Immature natural killer cell (primary cell): ENCODE data around the gene GGA1. TPM values are rescaled to one million over a fixed set of nuclear protein-coding genes. Genes with fewer than 3 reads are reported as not detected.
A peak's percentile ranks its signal among the peaks of the same experiment; 100 is the strongest.

Experiments used
- DNase-seq, 3 donors: peaks; one replicate each; pipeline ENCODE4 v3.0.0; 2022; ENCODE audit warnings: mixed read lengths in 1 of 3
- H3K27ac Mint-ChIP-seq, 6 donors: one replicate each; pipeline ENCODE4 v1.8.0; 2020; ENCODE audit warnings: mixed read lengths in 6 of 6, mild to moderate bottlenecking in 5 of 6, inconsistent platforms in 4 of 6, moderate library complexity in 3 of 6
- H3K27me3 Mint-ChIP-seq, 3 donors: one replicate each; pipeline ENCODE4 v1.8.0; 2020 to 2021; ENCODE audit warnings: low read depth in 3 of 3, mild to moderate bottlenecking in 3 of 3, mixed read lengths in 3 of 3, moderate library complexity in 3 of 3, inconsistent platforms in 1 of 3
- H3K36me3 Mint-ChIP-seq, 3 donors: one replicate each; pipeline ENCODE4 v1.8.0; 2020; ENCODE audit warnings: mixed read lengths in 3 of 3, inconsistent platforms in 2 of 3, mild to moderate bottlenecking in 2 of 3
- H3K4me1 Mint-ChIP-seq, 2 donors: one replicate each; pipeline ENCODE4 v1.8.0; 2020; ENCODE audit warnings: inconsistent platforms in 2 of 2, mild to moderate bottlenecking in 2 of 2, mixed read lengths in 2 of 2, moderate library complexity in 1 of 2
- H3K4me3 Mint-ChIP-seq, 5 donors: one replicate each; pipeline ENCODE4 v1.8.0; 2020; ENCODE audit warnings: mild to moderate bottlenecking in 5 of 5, mixed read lengths in 5 of 5, inconsistent platforms in 3 of 5, moderate library complexity in 3 of 5
- H3K9me3 Mint-ChIP-seq, 6 donors: one replicate each; pipeline ENCODE4 v1.8.0; 2020; ENCODE audit warnings: mild to moderate bottlenecking in 6 of 6, mixed read lengths in 6 of 6, inconsistent platforms in 4 of 6, moderate library complexity in 3 of 6
- polyA plus RNA-seq, 3 donors: library from polyadenylated mRNA; unstranded; fragments of 300-500 nt; fragmentation: Illumina TruSeq; gene quantifications; one replicate each; pipeline ENCODE4 v1.2.3, GENCODE V29; 2021

GGA1 gene, protein sequence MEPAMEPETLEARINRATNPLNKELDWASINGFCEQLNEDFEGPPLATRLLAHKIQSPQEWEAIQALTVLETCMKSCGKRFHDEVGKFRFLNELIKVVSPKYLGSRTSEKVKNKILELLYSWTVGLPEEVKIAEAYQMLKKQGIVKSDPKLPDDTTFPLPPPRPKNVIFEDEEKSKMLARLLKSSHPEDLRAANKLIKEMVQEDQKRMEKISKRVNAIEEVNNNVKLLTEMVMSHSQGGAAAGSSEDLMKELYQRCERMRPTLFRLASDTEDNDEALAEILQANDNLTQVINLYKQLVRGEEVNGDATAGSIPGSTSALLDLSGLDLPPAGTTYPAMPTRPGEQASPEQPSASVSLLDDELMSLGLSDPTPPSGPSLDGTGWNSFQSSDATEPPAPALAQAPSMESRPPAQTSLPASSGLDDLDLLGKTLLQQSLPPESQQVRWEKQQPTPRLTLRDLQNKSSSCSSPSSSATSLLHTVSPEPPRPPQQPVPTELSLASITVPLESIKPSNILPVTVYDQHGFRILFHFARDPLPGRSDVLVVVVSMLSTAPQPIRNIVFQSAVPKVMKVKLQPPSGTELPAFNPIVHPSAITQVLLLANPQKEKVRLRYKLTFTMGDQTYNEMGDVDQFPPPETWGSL
- polyA plus RNA-seq = 10 to 100 TPM; 21.3 to 29.6 (median 25.3) TPM

DNA sequence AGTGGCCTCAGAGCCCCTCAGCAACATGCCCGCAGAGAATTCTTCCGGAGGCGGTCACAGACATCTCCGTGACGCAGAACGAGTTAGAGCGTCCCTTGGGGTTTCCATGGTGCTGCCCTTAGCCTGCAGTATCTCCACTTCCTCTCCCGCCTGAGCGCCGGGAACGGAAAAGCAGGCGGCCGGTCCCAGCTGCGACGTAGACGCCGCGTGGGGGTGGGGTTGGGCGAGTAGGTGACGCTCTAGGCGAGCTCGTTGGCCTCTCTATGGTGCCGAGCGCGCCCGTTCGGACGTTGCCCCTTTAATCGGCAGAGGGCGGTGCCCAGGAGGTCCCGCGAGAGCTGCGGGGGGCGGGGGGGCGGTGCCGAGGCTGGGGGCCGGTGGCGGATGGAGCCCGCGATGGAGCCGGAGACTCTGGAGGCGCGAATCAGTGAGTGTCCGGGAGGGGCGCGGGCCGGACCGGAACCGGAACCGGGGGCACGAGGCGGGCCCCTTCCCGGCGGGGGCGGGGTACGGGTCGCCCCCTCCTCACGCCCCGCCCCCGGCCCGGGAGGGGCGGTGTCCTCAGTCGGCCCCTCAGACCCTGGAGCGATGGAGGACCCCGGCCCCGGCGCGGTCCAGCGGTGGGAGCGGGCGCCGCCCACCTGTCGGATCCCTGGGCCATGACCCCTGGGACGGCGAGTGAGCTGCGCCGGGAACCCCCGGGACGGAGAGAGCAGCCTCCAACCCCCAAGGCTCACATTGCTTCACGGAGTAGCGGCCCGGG lies at the start of gene GGA1:
GGA1 (plus strand) TSS at position 358 of the 763 bp plus-strand sequence; CDS start at position 385, 27 bp downstream.
- H3K27ac Mint-ChIP-seq = peak within 1 kb of the TSS; percentile 94 to 100 (median 98)
- H3K27me3 Mint-ChIP-seq = peaks cover 13 to 15% (median 15%) of the 10 kb centered on the region in 3 donors
- peak within 1 kb of the TSS; percentile 91 to 98 (median 94) for H3K4me3 Mint-ChIP-seq
- DNase-seq = peak; percentile 96 to 97 (median 97)
- H3K4me1 Mint-ChIP-seq = peaks cover 52 to 57% of the 10 kb centered on the region in 2 donors
- no peaks in the 10 kb centered on the region for H3K36me3 Mint-ChIP-seq
- no peaks in the 10 kb centered on the region for H3K9me3 Mint-ChIP-seq

DNA sequence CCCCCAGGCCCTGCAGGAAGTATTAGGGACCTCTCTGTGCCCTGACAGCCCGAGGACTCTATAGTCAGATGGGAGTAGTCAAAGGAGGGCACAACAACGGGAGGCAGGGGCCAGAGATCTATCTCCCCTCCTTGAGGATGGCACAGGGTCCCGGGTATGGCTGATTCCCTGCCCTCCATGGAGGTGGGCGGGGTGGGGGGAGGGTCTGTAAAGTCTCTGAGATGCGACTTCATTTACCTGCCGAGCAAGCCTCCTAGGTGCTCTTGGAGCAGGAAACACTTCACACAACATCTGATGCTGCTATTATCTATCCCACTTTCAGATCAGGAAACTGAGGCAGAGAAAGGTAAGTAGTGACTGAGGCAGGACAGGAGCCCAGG lies 49.1 kb upstream of the GGA1 start:
- Mint-ChIP-seq H3K4me1 (peaks cover 12 to 13% of the 10 kb centered on the region in 2 donors), H3K27me3 (peaks cover 14 to 28% (median 19%) of the 10 kb centered on the region in 3 donors), H3K9me3 (no peaks in the 10 kb centered on the region), H3K36me3 (no peaks in the 10 kb centered on the region), H3K27ac (no peak overlapping the region), H3K4me3 (peak overlapping the region in 4 of 5 donors; percentile 33 to 54 (median 40))
- no peak for DNase-seq

DNA sequence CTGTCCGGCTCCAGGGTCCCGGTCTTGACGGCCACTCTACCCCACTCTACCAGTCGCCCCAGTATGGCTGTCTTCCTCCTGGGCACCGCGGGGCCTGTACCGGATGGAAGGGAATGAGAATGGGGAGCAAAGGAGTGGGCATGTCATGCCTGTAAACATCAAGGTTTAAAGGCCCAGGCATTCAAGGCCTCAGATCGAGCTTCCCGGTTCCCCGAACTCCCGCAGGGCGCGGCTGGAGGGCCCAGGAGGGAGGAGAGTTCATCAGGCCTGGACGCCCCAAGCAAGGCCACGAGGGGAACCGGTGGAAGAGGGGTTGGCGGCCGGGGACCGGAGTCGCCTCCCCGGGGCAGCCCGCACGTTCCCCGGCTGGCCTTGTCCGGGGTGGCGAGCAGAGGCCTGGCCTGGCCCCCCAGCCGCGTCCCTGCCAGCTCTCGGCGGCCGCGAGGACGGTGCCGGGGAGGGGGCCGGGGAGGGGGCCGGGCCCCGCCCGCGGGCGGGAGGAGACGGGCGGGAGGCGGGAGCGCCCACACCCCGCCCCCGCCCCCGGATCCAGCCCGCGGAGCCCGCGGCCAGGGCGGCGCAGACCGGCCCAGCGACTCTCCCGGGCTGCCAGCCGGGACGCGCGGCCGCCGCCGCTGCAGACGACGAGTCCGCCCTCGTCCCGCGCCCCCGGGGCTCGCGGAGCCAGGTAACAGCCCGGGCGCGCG lies 48.6 kb upstream of the GGA1 start, which contains the start of gene CDC42EP1:
CDC42EP1 (plus strand) TSS at position 580 of the 707 bp plus-strand sequence. CDS start 5,870 bp downstream, outside the sequence.
- Mint-ChIP-seq H3K27ac (no peak within 1 kb of the TSS), H3K36me3 (no peaks in the 10 kb centered on the region), H3K9me3 (no peaks in the 10 kb centered on the region), H3K27me3 (peaks cover 14 to 28% (median 19%) of the 10 kb centered on the region in 3 donors), H3K4me1 (peaks cover 12 to 14% of the 10 kb centered on the region in 2 donors), H3K4me3 (peak within 1 kb of the TSS; percentile 24 to 73 (median 49))
- no peak for DNase-seq

DNA sequence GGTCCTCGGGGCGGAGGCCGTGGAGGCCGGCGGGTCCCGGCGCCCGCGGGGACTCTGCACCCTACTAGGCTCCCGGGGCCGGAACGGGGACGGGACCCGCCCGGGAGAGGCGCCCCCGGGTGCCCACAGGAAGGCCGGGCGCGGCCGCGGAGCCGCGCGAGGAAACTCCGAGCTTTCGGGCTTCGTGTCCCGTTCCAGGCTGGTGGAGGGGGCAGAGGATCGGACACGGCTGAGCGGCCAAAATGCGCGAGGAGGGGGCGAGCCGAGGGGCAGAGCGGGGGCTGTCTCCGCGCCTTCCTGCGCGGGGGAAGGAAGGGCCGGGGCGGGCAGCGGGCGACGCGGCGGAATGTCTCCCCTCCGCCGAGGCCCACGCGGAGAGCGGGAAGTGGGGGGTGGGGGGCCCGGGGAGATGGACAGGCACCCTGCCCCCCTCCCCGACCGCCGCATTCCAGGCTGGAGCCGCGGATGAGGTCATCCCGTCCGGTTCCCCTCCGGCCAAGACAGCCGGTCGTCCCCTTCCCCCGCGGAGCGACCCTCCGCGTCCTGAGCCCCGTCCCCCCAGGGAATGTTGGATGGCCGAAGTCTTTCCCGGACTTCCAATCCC lies 47.9 kb upstream of the GGA1 start:
- peak overlapping the region; percentile 24 to 73 (median 49) for H3K4me3 Mint-ChIP-seq
- peaks cover 14 to 28% (median 19%) of the 10 kb centered on the region in 3 donors for H3K27me3 Mint-ChIP-seq
- peaks cover 14 to 19% of the 10 kb centered on the region in 2 donors for H3K4me1 Mint-ChIP-seq
- DNase-seq = no peak
- H3K9me3 Mint-ChIP-seq = no peaks in the 10 kb centered on the region
- H3K36me3 Mint-ChIP-seq = peaks cover 0 to under 1% (median 0%) of the 10 kb centered on the region in 3 donors
- H3K27ac Mint-ChIP-seq = no peak overlapping the region

DNA sequence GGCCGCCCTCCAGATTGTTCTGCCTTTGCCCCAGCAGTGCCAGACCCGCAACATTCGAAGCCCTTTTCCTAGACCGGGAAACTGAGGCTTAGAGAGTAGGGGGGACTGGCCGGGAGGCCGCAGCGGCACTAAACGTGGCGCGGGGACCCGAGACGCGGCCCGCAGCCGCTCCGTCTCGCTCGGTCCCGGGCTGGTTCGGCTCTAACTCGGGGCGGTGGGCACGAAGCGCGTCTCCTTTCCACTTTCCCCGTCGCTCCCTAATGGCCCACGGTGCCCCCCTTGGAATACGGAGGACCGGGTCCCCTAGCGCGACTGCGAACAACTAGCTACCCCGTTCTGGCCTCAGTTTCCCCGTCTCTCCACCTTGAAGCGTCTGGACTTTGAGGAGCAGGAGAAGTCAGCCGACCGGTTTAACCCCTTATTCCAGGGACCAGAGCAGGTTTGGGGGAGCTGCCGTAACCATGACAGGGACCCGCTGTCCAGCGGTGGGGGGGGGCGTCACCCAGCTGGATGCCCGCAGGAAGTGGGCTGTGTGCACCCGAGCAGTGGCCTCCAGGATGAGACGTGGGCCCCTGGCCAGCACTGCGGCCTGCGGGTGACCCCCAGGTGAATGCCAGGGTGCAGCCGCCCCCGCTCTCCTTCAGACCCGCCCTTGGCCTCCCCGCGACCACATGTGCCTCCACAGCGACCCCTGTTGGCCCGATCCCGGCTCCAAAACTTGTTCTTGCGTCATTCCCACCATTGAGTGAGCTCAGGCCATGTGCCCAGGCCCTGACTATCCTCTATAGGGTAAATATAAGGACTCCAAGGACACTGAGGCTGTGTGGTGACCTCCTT lies 47.2 kb upstream of the GGA1 start:
- peaks cover 0 to 3% (median 0%) of the 10 kb centered on the region in 3 donors for H3K36me3 Mint-ChIP-seq
- no peaks in the 10 kb centered on the region for H3K9me3 Mint-ChIP-seq
- H3K4me1 Mint-ChIP-seq = peaks cover 21 to 26% of the 10 kb centered on the region in 2 donors
- peaks cover 14 to 25% (median 19%) of the 10 kb centered on the region in 3 donors for H3K27me3 Mint-ChIP-seq
- DNase-seq = peak; percentile 67 to 71 (median 68)
- H3K27ac Mint-ChIP-seq = no peak overlapping the region
- peak overlapping the region; percentile 55 to 83 (median 71) for H3K4me3 Mint-ChIP-seq

DNA sequence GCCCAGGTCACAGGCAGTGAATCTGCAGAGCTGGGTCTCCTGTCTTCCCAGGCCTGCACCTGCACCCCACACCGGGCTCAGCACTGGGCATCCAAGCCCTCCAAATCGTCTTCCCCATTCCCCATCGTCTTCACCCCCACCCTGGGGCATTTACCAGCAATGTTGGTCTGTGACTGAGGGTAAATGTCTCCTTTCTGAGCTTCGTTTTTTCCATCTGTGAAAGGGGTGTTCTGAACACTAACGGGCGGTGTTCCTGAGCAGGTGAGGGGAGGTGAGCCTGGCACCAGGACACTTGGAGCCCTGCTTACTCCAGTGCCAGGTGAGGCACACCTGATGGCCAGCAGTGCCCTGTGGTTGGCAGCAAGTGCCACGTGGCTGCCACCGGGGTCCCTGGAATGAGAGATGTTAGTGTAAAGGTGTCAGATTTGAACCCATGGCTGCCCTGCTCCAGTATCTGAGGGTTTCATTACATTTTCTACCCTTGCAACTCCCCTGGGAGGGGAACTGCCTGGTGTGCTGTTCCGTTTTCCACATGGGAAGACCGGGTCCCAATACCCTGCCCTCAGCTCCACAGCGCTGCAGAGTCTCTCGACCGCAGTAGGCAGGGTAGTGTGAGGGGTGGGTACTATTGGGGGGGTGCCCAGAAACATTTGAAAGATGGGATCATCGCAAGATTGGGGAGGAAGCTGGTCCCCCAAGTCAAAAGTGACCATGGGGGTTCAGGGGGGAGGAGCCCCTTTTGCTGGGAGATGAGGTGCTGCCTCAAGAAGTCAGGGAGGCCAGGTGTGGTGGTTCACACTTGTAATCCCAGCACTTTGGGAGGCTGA lies 46.4 kb upstream of the GGA1 start:
- Mint-ChIP-seq H3K4me1 (peaks cover 30 to 34% of the 10 kb centered on the region in 2 donors), H3K9me3 (no peaks in the 10 kb centered on the region), H3K4me3 (peak overlapping the region; percentile 55 to 83 (median 71)), H3K27ac (no peak overlapping the region), H3K36me3 (peaks cover 0 to 3% (median 0%) of the 10 kb centered on the region in 3 donors), H3K27me3 (peaks cover 18 to 30% (median 21%) of the 10 kb centered on the region in 3 donors)
- DNase-seq = no peak

DNA sequence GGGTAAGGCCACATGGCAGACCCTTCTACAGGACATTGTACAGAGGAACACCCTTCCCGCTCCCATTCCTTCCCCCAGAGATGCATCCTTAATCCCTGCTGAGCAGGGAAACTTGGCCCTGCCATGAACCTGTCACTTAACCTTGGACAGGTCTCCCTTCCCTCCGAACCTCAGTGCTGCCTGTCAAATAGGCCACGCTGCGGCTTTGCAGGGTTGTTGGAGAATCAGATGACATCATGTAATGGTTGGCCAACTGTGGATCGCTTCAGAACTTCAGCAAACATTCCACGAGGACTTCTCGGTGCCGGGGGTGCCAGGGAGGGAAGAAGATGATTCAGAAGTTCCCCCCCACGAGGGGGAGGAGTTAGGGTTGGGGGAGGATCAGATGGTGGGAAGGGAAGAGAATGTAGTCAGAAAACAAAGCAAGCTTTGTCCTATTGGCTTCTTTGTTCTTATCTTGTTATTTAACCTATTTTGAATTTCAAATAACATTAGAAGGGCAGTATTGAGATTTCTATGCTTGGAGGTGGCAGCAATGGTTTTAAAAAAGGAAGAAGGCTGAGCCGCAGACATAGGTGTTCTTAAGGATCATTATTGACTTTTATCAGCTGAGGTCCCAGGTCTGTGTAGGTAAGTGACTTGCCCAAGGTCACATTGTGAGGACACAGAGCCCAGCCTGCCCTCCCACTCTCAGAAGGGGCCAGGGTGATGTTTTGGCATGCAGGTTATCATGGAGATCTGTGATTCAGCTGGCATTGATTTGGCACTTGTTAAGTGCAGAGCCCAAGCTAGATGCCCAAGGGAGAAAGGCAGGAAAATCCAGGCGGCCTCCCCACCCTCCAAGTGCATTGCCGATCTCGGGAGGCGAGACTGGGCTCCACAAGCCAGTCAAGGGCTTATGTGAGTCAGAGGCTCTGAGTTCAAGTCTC lies 45.2 kb upstream of the GGA1 start:
- H3K4me1 Mint-ChIP-seq = peaks cover 34 to 38% of the 10 kb centered on the region in 2 donors
- DNase-seq = no peak
- H3K9me3 Mint-ChIP-seq = no peaks in the 10 kb centered on the region
- H3K27ac Mint-ChIP-seq = no peak overlapping the region
- H3K4me3 Mint-ChIP-seq = peak overlapping the region in 1 of 5 donors; percentile 22
- peaks cover 0 to 3% (median 0%) of the 10 kb centered on the region in 3 donors for H3K36me3 Mint-ChIP-seq
- H3K27me3 Mint-ChIP-seq = peaks cover 19 to 33% (median 24%) of the 10 kb centered on the region in 3 donors

DNA sequence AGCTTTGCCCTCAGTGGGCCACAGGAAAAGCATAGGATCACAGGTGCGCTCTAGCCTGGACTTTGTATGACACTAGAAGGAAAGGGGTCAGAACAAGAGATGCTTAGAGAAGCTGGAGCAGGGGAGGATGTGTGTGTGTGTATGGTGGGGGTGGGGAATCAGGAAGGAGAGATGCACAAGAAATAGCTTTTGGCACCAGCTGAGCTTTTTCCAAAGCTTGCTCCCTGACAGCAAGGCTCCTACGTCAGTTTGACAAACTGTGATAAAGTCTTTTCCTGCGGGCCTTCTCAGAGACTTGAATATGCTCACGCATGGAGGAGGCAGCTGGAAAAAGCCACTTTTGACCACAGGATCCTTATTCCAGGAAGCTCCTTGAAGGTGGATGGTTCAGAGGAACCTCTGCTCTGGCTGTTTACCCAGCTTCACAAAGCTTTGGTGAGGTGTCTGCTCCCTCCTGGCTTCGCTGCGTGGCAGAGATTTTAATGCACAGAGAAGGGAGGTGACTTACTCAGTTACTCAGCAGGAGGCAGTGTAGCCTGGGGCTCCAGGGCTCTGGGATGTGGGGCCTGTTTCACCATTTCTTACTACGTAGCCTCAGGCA lies 44.4 kb upstream of the GGA1 start:
- peaks cover 0 to 3% (median 0%) of the 10 kb centered on the region in 3 donors for H3K36me3 Mint-ChIP-seq
- H3K4me3 Mint-ChIP-seq = no peak overlapping the region
- no peak for DNase-seq
- H3K4me1 Mint-ChIP-seq = peaks cover 34 to 38% of the 10 kb centered on the region in 2 donors
- H3K27ac Mint-ChIP-seq = no peak overlapping the region
- peaks cover 19 to 30% (median 20%) of the 10 kb centered on the region in 3 donors for H3K27me3 Mint-ChIP-seq
- no peaks in the 10 kb centered on the region for H3K9me3 Mint-ChIP-seq

DNA sequence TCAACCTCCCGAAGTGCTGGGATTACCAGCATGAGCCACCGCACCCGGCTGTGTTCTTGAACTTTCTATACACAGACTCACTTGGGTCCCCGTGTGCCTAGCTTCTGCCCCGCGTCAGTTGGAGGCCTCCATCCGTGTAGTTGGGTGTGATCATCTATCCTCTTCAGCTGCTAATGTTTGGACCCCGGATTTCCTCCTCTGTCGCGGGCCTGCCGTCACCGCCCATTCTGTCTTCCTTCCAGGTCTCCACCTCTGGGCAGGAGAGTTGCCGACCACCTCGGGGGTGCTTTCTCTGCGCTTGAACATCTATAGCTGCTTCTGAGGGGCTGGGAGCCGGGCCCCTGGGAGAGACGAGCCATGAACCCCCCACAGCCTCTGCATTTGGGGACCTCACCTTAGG lies 42.8 kb upstream of the GGA1 start:
- H3K27ac Mint-ChIP-seq = peak overlapping the region in 4 of 6 donors; percentile 53 to 86 (median 74)
- H3K9me3 Mint-ChIP-seq = no peaks in the 10 kb centered on the region
- H3K4me3 Mint-ChIP-seq = peak overlapping the region; percentile 30 to 82 (median 72)
- H3K27me3 Mint-ChIP-seq = peaks cover 14 to 31% (median 20%) of the 10 kb centered on the region in 3 donors
- no peak for DNase-seq
- peaks cover 0 to 3% (median 0%) of the 10 kb centered on the region in 3 donors for H3K36me3 Mint-ChIP-seq
- H3K4me1 Mint-ChIP-seq = peaks cover 34 to 38% of the 10 kb centered on the region in 2 donors

DNA sequence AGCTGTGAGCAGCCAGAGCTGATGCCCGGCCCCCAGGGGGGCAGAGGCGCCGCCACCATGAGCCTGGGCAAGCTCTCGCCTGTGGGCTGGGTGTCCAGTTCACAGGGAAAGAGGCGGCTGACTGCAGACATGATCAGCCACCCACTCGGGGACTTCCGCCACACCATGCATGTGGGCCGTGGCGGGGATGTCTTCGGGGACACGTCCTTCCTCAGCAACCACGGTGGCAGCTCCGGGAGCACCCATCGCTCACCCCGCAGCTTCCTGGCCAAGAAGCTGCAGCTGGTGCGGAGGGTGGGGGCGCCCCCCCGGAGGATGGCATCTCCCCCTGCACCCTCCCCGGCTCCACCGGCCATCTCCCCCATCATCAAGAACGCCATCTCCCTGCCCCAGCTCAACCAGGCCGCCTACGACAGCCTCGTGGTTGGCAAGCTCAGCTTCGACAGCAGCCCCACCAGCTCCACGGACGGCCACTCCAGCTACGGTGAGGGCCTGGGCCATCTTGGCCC lies 42.3 kb upstream of the GGA1 start:
- peaks cover 0 to 3% (median 0%) of the 10 kb centered on the region in 3 donors for H3K36me3 Mint-ChIP-seq
- peak overlapping the region; percentile 30 to 82 (median 72) for H3K4me3 Mint-ChIP-seq
- peak overlapping the region in 5 of 6 donors; percentile 53 to 86 (median 80) for H3K27ac Mint-ChIP-seq
- H3K4me1 Mint-ChIP-seq = peaks cover 33 to 36% of the 10 kb centered on the region in 2 donors
- peak; percentile 71 to 76 (median 72) for DNase-seq
- no peaks in the 10 kb centered on the region for H3K9me3 Mint-ChIP-seq
- peaks cover 14 to 30% (median 20%) of the 10 kb centered on the region in 3 donors for H3K27me3 Mint-ChIP-seq
